SK-N-SH (cell line): ENCODE results near the gene RFX2. TPM values are rescaled to one million over a fixed set of nuclear protein-coding genes. Genes with fewer than 3 reads are reported as not detected.

ENCODE experiments used
- CTCF ChIA-PET: fragments of 300-600, 350-600 bp; formaldehyde crosslinking; extraction: SDS; loops from one replicate; lab custom pipeline; 2021; lab: Yijun Ruan, JAX
- POLR2A ChIA-PET: fragments of 350-600 bp; sonication (Branson Sonifier 250); formaldehyde crosslinking; extraction: SDS; loops from one replicate; lab custom pipeline; 2020; ENCODE audit warnings: antibody characterized with exemption, inconsistent platforms; lab: Yijun Ruan, JAX
- DNase-seq: peaks from one replicate; pipeline ENCODE4 v3.0.0; 2012
- H2AFZ ChIP-seq: fragments of 200-600 bp; sonication (generic); 2 replicates; pipeline ENCODE4 v1.8.1; 2016; ENCODE audit warnings: antibody characterized with exemption, mild to moderate bottlenecking, low read depth
- H3F3A ChIP-seq: fragments of 200-600 bp; sonication (generic); replicated peaks from 2 replicates; pipeline ENCODE3; 2016; ENCODE audit warnings: antibody characterized with exemption, mild to moderate bottlenecking; ENCODE audit not compliant: insufficient read depth
- H3K27ac ChIP-seq, 2 experiments: fragments of 200-500 bp in 1 of 2; fragments of 200-600 bp in 1 of 2; sonication (Bioruptor generic) in 1 of 2; sonication (generic), shearing (Covaris generic) in 1 of 2; 2 replicates each; pipeline versions ENCODE4 v1.5.1 to v1.6.1; 2014 to 2016; ENCODE audit warnings: low read depth in 2 of 2, inconsistent platforms in 1 of 2, low read length in 1 of 2, mild to moderate bottlenecking in 1 of 2, mixed read lengths in 1 of 2
- H3K27me3 ChIP-seq: fragments of 200-600 bp; sonication (generic), shearing (Covaris generic); 2 replicates; pipeline ENCODE4 v1.6.1; 2016; ENCODE audit warnings: mixed run types; ENCODE audit not compliant: insufficient read depth
- H3K36me3 ChIP-seq, 2 experiments: fragments of 200-500 bp in 1 of 2; fragments of 200-600 bp in 1 of 2; sonication (Bioruptor generic) in 1 of 2; sonication (generic) in 1 of 2; replicated peaks in 1 of 2; 2 replicates each; pipeline versions ENCODE3 to v1.5.1; 2014 to 2016; ENCODE audit warnings: low read length in 1 of 2, mild to moderate bottlenecking in 1 of 2; ENCODE audit not compliant: insufficient read depth in 2 of 2, control insufficient read depth in 1 of 2
- H3K4me1 ChIP-seq, 2 experiments: fragments of 200-500 bp in 1 of 2; fragments of 200-600 bp in 1 of 2; sonication (Bioruptor generic) in 1 of 2; sonication (generic), shearing (Covaris generic) in 1 of 2; 2 replicates each; pipeline versions ENCODE4 v1.5.1 to v1.6.1; 2014 to 2016; ENCODE audit warnings: low read depth in 1 of 2, low read length in 1 of 2, mixed run types in 1 of 2; ENCODE audit not compliant: insufficient read depth in 2 of 2, control insufficient read depth in 1 of 2
- H3K4me2 ChIP-seq: fragments of 200-600 bp; sonication (generic), shearing (Covaris generic); 2 replicates; pipeline ENCODE4 v1.6.1; 2017; ENCODE audit warnings: mixed run types
- H3K4me3 ChIP-seq, 2 experiments: fragments of 200-500 bp in 1 of 2; fragments of 200-600 bp in 1 of 2; sonication (Bioruptor generic) in 1 of 2; sonication (generic), shearing (Covaris generic) in 1 of 2; 2 replicates each; pipeline versions ENCODE4 v1.5.1 to v1.8.1; 2014 to 2016; ENCODE audit warnings: low read depth in 2 of 2, inconsistent platforms in 1 of 2, low read length in 1 of 2, mild to moderate bottlenecking in 1 of 2, mixed read lengths in 1 of 2, moderate library complexity in 1 of 2
- H3K79me2 ChIP-seq: fragments of 200-600 bp; sonication (generic); 2 replicates; pipeline ENCODE4 v1.8.1; 2017; ENCODE audit warnings: mild to moderate bottlenecking; ENCODE audit not compliant: insufficient read depth
- H3K9ac ChIP-seq: fragments of 200-600 bp; sonication (generic); 2 replicates; pipeline ENCODE4 v1.6.1; 2017; ENCODE audit warnings: mixed run types
- H3K9me2 ChIP-seq: fragments of 200-600 bp; sonication (generic); 2 replicates; pipeline ENCODE4 v1.6.1; 2017; ENCODE audit warnings: mixed run types
- H3K9me3 ChIP-seq: fragments of 200-600 bp; sonication (generic); 2 replicates; pipeline ENCODE4 v1.6.1; 2017; ENCODE audit warnings: mixed run types, mild to moderate bottlenecking, moderate library complexity
- H4K20me1 ChIP-seq: fragments of 200-600 bp; sonication (generic); 2 replicates; pipeline ENCODE4 v1.6.1; 2017; ENCODE audit warnings: mild to moderate bottlenecking, mixed run types; ENCODE audit not compliant: insufficient read depth
- MEF2A ChIP-seq: IDR thresholded peaks from 2 replicates; pipeline ENCODE4 v1.4.0; 2012; ENCODE audit warnings: low read depth, borderline replicate concordance
- MXI1 ChIP-seq: IDR thresholded peaks from 2 replicates; pipeline ENCODE4 v1.6.1; 2012; ENCODE audit warnings: mild to moderate bottlenecking, low read depth, low read length, improper control_type of control experiment
- SIN3A ChIP-seq: IDR thresholded peaks from 2 replicates; pipeline ENCODE4 v1.6.1; 2012; ENCODE audit warnings: low read depth, mild to moderate bottlenecking, low read length, moderate library complexity, borderline replicate concordance
- SMC3 ChIP-seq: IDR thresholded peaks from 2 replicates; pipeline ENCODE4 v1.6.1; 2012; ENCODE audit warnings: low read depth, low read length, improper control_type of control experiment
- WGBS: methylation state at CpG from one replicate; pipeline ENCODE4 v1.1.6; 2017; ENCODE audit warnings: low lambda C conversion rate; 5-methylcytosine and 5-hydroxymethylcytosine counted together
- polyA plus RNA-seq, 3 experiments: library from polyadenylated mRNA; depleted of rRNA; stranded (reverse); fragments of >200 nt; gene quantifications; 2 replicates each; pipeline ENCODE4 v1.2.3, GENCODE V29; 2012
- TF ChIP-seq, protein P1 (sequence below): IDR thresholded peaks from 2 replicates; pipeline ENCODE4 v1.4.0; 2012; ENCODE audit warnings: low read depth, borderline replicate concordance
- TF ChIP-seq, protein P2 (sequence below): IDR thresholded peaks from 2 replicates; pipeline ENCODE4; 2012

Gene RFX2
- polyA plus RNA-seq, 1 of the 3 experiments (the other 2 are of a cell fraction), result 12.6 TPM

DNA sequence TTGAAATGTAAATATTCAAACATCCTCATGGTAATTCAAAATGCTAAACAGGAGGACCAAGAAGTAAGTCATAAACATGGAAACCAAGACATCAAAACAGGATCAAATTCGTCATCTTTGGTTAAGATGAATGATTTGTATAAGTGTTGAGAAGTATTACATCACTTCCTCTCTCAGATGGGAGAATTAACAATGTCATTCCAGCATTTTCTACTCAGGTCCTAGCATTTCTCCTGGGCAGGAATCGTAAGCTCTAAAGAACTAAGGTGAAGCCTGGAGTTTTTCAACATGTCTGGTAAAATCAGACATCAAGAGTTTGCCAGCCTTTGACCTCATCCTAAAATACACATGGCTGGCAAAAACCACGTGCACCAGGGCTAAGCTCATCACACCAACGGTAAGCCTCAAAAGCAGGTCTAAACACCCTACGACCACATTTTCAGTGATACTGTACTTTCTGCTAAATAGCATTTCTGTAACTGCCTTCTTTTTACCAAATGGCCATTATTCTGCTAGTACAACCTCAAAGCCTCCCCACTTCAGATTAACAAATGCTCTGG lies 157.2 kb downstream of the RFX2 start:
- no peaks in the 10 kb centered on the region for H3K9me2 ChIP-seq
- H3K79me2 ChIP-seq, result peaks cover 93% of the 10 kb centered on the region
- no peak for DNase-seq
- H4K20me1 ChIP-seq, result peaks cover 93% of the 10 kb centered on the region
- no peaks in the 10 kb centered on the region for H3K27me3 ChIP-seq
- H3K4me1 ChIP-seq, result peaks cover 31 to 75% of the 10 kb centered on the region in 2 experiments
- peaks cover 0 to 13% of the 10 kb centered on the region in 2 experiments for H3K36me3 ChIP-seq
- WGBS, result 84% methylated on average over 5 of the region's 5 CpGs
- H3K9ac ChIP-seq, result no peak overlapping the region
- 0 out of 2 replicates have a peak overlapping the region, but pooled peaks have one; percentile 1 for H3K4me2 ChIP-seq
- POLR2A ChIA-PET, result interaction anchor here (0.6 kb wide), 1 partner anchor 163 kb away, joined by 4 read pairs; no protein-coding TSS in a partner anchor
- H3K4me3 ChIP-seq, result no peak overlapping the region
- H3F3A ChIP-seq, result no peaks in the 10 kb centered on the region
- peak overlapping the region; percentile 53 to 96; a peak in 3 of 4 replicates for H3K27ac ChIP-seq
- TF ChIP-seq SMC3, result no peak
- no peak for TF ChIP-seq MXI1
- TF ChIP-seq, protein P1, sequence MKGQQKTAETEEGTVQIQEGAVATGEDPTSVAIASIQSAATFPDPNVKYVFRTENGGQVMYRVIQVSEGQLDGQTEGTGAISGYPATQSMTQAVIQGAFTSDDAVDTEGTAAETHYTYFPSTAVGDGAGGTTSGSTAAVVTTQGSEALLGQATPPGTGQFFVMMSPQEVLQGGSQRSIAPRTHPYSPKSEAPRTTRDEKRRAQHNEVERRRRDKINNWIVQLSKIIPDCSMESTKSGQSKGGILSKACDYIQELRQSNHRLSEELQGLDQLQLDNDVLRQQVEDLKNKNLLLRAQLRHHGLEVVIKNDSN, result no peak
- TF ChIP-seq, protein P2, sequence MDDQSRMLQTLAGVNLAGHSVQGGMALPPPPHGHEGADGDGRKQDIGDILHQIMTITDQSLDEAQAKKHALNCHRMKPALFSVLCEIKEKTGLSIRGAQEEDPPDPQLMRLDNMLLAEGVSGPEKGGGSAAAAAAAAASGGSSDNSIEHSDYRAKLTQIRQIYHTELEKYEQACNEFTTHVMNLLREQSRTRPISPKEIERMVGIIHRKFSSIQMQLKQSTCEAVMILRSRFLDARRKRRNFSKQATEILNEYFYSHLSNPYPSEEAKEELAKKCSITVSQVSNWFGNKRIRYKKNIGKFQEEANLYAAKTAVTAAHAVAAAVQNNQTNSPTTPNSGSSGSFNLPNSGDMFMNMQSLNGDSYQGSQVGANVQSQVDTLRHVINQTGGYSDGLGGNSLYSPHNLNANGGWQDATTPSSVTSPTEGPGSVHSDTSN, result peak; percentile 33; the same call in 1 of the 2 replicates
- no peak for TF ChIP-seq MEF2A
- CTCF ChIA-PET, result interaction anchor here (1.0 to 3.5 kb wide), 5 partner anchors 15 to 149 kb away, joined by 4 to 29 read pairs (median 10); no protein-coding TSS in a partner anchor
- no peak overlapping the region for H2AFZ ChIP-seq
- H3K9me3 ChIP-seq, result no peaks in the 10 kb centered on the region

DNA sequence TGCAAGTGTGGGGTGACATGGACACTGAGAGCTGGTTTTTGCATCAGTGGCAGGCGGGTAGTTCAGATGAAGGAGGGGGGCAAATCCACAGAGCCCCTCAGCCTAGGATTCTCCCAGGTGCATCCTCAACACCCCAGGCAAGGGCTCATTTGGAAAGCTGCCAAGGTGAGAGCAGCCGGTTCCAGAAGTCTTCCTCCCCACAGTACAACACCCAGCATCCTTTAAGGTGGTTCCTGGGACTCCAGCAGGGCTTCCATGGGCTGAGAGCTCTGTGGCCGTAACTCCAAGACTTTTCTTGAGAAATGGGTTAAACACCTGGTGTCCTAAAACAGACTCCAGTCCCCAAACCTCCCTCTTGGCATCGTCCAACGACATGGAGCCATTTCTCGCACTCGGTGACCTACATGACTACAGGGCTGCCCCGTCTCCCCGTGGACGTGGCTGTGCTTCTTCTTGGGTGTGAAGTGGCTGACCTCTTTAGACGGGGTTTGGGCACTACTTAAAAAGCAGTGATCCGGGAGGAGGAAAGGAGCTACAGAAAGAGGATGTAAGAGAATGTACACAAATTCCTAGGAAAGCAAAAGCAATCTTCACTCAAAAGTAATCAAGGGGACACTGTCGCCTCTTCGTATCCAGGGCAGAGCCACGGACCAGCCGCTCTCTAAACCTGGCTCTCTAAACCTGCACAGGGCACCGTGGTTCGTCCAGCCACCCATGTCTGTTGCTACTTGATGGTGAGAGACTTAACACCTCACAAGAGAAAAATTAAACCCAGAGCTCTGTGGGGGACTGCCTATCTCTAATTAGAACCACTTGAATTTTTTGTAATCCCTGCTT lies 157.9 kb downstream of the RFX2 start:
- DNase-seq, result peak; percentile 53
- no peak overlapping the region for H2AFZ ChIP-seq
- peaks cover 92% of the 10 kb centered on the region for H4K20me1 ChIP-seq
- peaks cover 31 to 71% of the 10 kb centered on the region in 2 experiments for H3K4me1 ChIP-seq
- TF ChIP-seq MXI1 (no peak), SIN3A (no peak)
- TF ChIP-seq, all 33 proteins: peak for 0
- H3F3A ChIP-seq, result no peaks in the 10 kb centered on the region
- no peaks in the 10 kb centered on the region for H3K9me3 ChIP-seq
- peak overlapping the region in 1 of 2 experiments; percentile 96; a peak in 2 of 4 replicates for H3K27ac ChIP-seq
- peaks cover 93% of the 10 kb centered on the region for H3K79me2 ChIP-seq
- H3K27me3 ChIP-seq, result no peaks in the 10 kb centered on the region
- 96% methylated on average over 16 of the region's 18 CpGs for WGBS
- H3K4me3 ChIP-seq, result no peak overlapping the region
- CTCF ChIA-PET, result interaction anchor here (1.0 to 3.5 kb wide), 6 partner anchors 11 to 148 kb away, joined by 3 to 29 read pairs (median 10); no protein-coding TSS in a partner anchor
- H3K36me3 ChIP-seq, result peaks cover 0 to 13% of the 10 kb centered on the region in 2 experiments
- H3K4me2 ChIP-seq, result 0 out of 2 replicates have a peak overlapping the region, but pooled peaks have one; percentile 1
- no peak overlapping the region for H3K9ac ChIP-seq
- POLR2A ChIA-PET, result interaction anchor here (0.6 kb wide), 2 partner anchors 162 to 219 kb away, joined by 4 read pairs; no protein-coding TSS in a partner anchor
- no peaks in the 10 kb centered on the region for H3K9me2 ChIP-seq
